Skin epidermis (tissue), 12 donors: ENCODE data around the gene ZNF561.
A peak's percentile ranks its signal among the peaks of the same experiment; 100 is the strongest.
"Not testable (repeated sequence)": the region's sequence is repeated elsewhere in the genome, so short reads cannot be mapped to it uniquely, and the experiment has no call there.

Experiments used
- H3K27ac ChIP-seq, 21 experiments: fragments of 200-600 bp; sonication (generic) in 11 of 21; one replicate each; pipeline ENCODE4 v1.5.0; 2020; ENCODE audit warnings: mild to moderate bottlenecking in 3 of 21, inconsistent platforms in 2 of 21, moderate library complexity in 2 of 21
- H3K4me3 ChIP-seq, 7 experiments: fragments of 200-600 bp; sonication (generic) in 2 of 7; one replicate each; pipeline ENCODE4 v1.5.0; 2020; ENCODE audit warnings: inconsistent platforms in 2 of 7, mild to moderate bottlenecking in 2 of 7, moderate library complexity in 1 of 7

The ZNF561 gene

GRCh38 chr19:9621156-9622037, at the start of gene ZNF561:
Gene ZNF561, minus strand, starts transcription at chr19:9621232. Its CDS starts 1,776 bp downstream, at chr19:9619456.
- Histone ChIP-seq H3K4me3 (peak within 1 kb of the TSS; percentile 59 to 96 (median 83)), H3K27ac (peak within 1 kb of the TSS; percentile 76 to 99 (median 96))

GRCh38 chr19:9668544-9668943, 47.5 kb upstream of the ZNF561 start:
- no peak overlapping the region for H3K4me3 ChIP-seq
- H3K27ac ChIP-seq: no peak overlapping the region

GRCh38 chr19:9667898-9668297, 46.9 kb upstream of the ZNF561 start:
- Histone ChIP-seq H3K4me3 (no peak overlapping the region), H3K27ac (no peak overlapping the region)

GRCh38 chr19:9658769-9659168, 37.7 kb upstream of the ZNF561 start:
- Histone ChIP-seq H3K27ac (no peak overlapping the region), H3K4me3 (no peak overlapping the region)

- H3K27ac ChIP-seq, H3K4me3 ChIP-seq: not testable (repeated sequence)
Measured at GRCh38 chr19:9653066-9653555, 32.1 kb upstream of the ZNF561 start.

GRCh38 chr19:9651464-9651863, 30.4 kb upstream of the ZNF561 start:
- H3K27ac ChIP-seq, H3K4me3 ChIP-seq: not testable (repeated sequence)

- Histone ChIP-seq H3K27ac (no peak overlapping the region), H3K4me3 (no peak overlapping the region)
Measured at GRCh38 chr19:9650345-9650744, 29.3 kb upstream of the ZNF561 start.

- H3K27ac ChIP-seq: no peak overlapping the region
Measured at GRCh38 chr19:9645472-9645871, 24.4 kb upstream of the ZNF561 start.

GRCh38 chr19:9644472-9644871, 23.4 kb upstream of the ZNF561 start:
- Histone ChIP-seq H3K27ac (no peak overlapping the region), H3K4me3 (no peak overlapping the region)

More at GRCh38 chr19:9645472-9645871, 24.4 kb upstream of the ZNF561 start:
- H3K4me3 ChIP-seq: no peak overlapping the region

GRCh38 chr19:9641810-9642209, 20.8 kb upstream of the ZNF561 start:
- H3K4me3 ChIP-seq: no peak overlapping the region
- H3K27ac ChIP-seq: no peak overlapping the region

- H3K27ac ChIP-seq: no peak overlapping the region
Measured at GRCh38 chr19:9640956-9641355, 19.9 kb upstream of the ZNF561 start.

GRCh38 chr19:9636018-9636417, 15.0 kb upstream of the ZNF561 start:
- no peak overlapping the region for H3K27ac ChIP-seq
- H3K4me3 ChIP-seq: no peak overlapping the region

More at GRCh38 chr19:9640956-9641355, 19.9 kb upstream of the ZNF561 start:
- no peak overlapping the region for H3K4me3 ChIP-seq

GRCh38 chr19:9627856-9628255, 6.8 kb upstream of the ZNF561 start:
- Histone ChIP-seq H3K4me3 (no peak overlapping the region), H3K27ac (no peak overlapping the region)

GRCh38 chr19:9622531-9622930, 1.5 kb upstream of the ZNF561 start:
- Histone ChIP-seq H3K4me3 (peak overlapping the region in 1 of 7 experiments; percentile 60), H3K27ac (peak overlapping the region in 17 of 21 experiments; percentile 15 to 99 (median 97))

GRCh38 chr19:9620842-9621155, 233 bp downstream of the ZNF561 start:
- H3K4me3 ChIP-seq: peak overlapping the region; percentile 59 to 96 (median 83)
- peak overlapping the region; percentile 76 to 99 (median 96) for H3K27ac ChIP-seq

- no peak overlapping the region for H3K27ac ChIP-seq
- H3K4me3 ChIP-seq: no peak overlapping the region
Measured at GRCh38 chr19:9615844-9616243, 5.2 kb downstream of the ZNF561 start.

GRCh38 chr19:9610484-9611113, 10.4 kb downstream of the ZNF561 start:
- Histone ChIP-seq H3K4me3 (no peak overlapping the region), H3K27ac (no peak overlapping the region)

GRCh38 chr19:9608912-9609311, 12.1 kb downstream of the ZNF561 start:
- no peak overlapping the region for H3K4me3 ChIP-seq
- H3K27ac ChIP-seq: no peak overlapping the region

- Histone ChIP-seq H3K27ac (peak overlapping the region in 7 of 21 experiments; percentile 38 to 68 (median 46)), H3K4me3 (no peak overlapping the region)
Measured at GRCh38 chr19:9597027-9597426, 24.0 kb downstream of the ZNF561 start.

- H3K4me3 ChIP-seq: no peak overlapping the region
- no peak overlapping the region for H3K27ac ChIP-seq
Measured at GRCh38 chr19:9586764-9587163, 34.3 kb downstream of the ZNF561 start.
